ENCODE data around the gene SUN1.
"Not testable (repeated sequence)": the region's sequence is repeated elsewhere in the genome, so short reads cannot be mapped to it uniquely, and the experiment has no call there.

DNA sequence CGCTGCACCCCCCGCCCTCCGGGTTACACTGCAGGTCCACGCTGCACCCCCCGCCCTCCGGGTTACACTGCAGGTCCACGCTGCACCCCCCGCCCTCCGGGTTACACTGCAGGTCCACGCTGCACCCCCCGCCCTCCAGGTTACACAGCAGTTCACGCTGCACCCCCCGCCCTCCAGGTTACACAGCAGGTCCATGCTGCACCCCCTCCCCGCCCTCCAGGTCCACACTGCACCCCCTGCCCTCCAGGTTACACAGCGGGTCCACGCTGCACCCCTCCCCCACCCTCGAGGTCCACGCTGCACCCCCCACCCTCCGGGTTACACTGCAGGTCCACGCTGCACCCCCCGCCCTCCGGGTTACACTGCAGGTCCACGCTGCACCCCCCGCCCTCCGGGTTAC is 91.8 kb downstream of the SUN1 start:
- TF ChIP-seq CTCF (IDR thresholded peaks at IDR 0.05; ENCODE audit: low read length); EZH2phosphoT487 (IDR thresholded peaks at IDR 0.05; ENCODE audit: low read length); EZH2 (optimal IDR thresholded peaks at IDR 0.05; ENCODE audit: low read depth, low read length): not testable (repeated sequence)
